SK-N-SH (cell line): Measurements from ENCODE around the gene OLAH. TPM values are rescaled to one million over a fixed set of nuclear protein-coding genes. Genes with fewer than 3 reads are reported as not detected.

ENCODE experiments used
- CTCF ChIA-PET: fragments of 300-600, 350-600 bp; formaldehyde crosslinking; extraction: SDS; loops from one replicate; lab custom pipeline; 2021; lab: Yijun Ruan, JAX
- POLR2A ChIA-PET: fragments of 350-600 bp; sonication (Branson Sonifier 250); formaldehyde crosslinking; extraction: SDS; loops from one replicate; lab custom pipeline; 2020; ENCODE audit warnings: antibody characterized with exemption, inconsistent platforms; lab: Yijun Ruan, JAX
- DNase-seq: peaks from one replicate; pipeline ENCODE4 v3.0.0; 2012
- H2AFZ ChIP-seq: fragments of 200-600 bp; sonication (generic); 2 replicates; pipeline ENCODE4 v1.8.1; 2016; ENCODE audit warnings: antibody characterized with exemption, mild to moderate bottlenecking, low read depth
- H3F3A ChIP-seq: fragments of 200-600 bp; sonication (generic); replicated peaks from 2 replicates; pipeline ENCODE3; 2016; ENCODE audit warnings: antibody characterized with exemption, mild to moderate bottlenecking; ENCODE audit not compliant: insufficient read depth
- H3K27ac ChIP-seq, 2 experiments: fragments of 200-500 bp in 1 of 2; fragments of 200-600 bp in 1 of 2; sonication (Bioruptor generic) in 1 of 2; sonication (generic), shearing (Covaris generic) in 1 of 2; 2 replicates each; pipeline versions ENCODE4 v1.5.1 to v1.6.1; 2014 to 2016; ENCODE audit warnings: low read depth in 2 of 2, inconsistent platforms in 1 of 2, low read length in 1 of 2, mild to moderate bottlenecking in 1 of 2, mixed read lengths in 1 of 2
- H3K27me3 ChIP-seq: fragments of 200-600 bp; sonication (generic), shearing (Covaris generic); 2 replicates; pipeline ENCODE4 v1.6.1; 2016; ENCODE audit warnings: mixed run types; ENCODE audit not compliant: insufficient read depth
- H3K36me3 ChIP-seq, 2 experiments: fragments of 200-500 bp in 1 of 2; fragments of 200-600 bp in 1 of 2; sonication (Bioruptor generic) in 1 of 2; sonication (generic) in 1 of 2; replicated peaks in 1 of 2; 2 replicates each; pipeline versions ENCODE3 to v1.5.1; 2014 to 2016; ENCODE audit warnings: low read length in 1 of 2, mild to moderate bottlenecking in 1 of 2; ENCODE audit not compliant: insufficient read depth in 2 of 2, control insufficient read depth in 1 of 2
- H3K4me1 ChIP-seq, 2 experiments: fragments of 200-500 bp in 1 of 2; fragments of 200-600 bp in 1 of 2; sonication (Bioruptor generic) in 1 of 2; sonication (generic), shearing (Covaris generic) in 1 of 2; 2 replicates each; pipeline versions ENCODE4 v1.5.1 to v1.6.1; 2014 to 2016; ENCODE audit warnings: low read depth in 1 of 2, low read length in 1 of 2, mixed run types in 1 of 2; ENCODE audit not compliant: insufficient read depth in 2 of 2, control insufficient read depth in 1 of 2
- H3K4me2 ChIP-seq: fragments of 200-600 bp; sonication (generic), shearing (Covaris generic); 2 replicates; pipeline ENCODE4 v1.6.1; 2017; ENCODE audit warnings: mixed run types
- H3K4me3 ChIP-seq, 2 experiments: fragments of 200-500 bp in 1 of 2; fragments of 200-600 bp in 1 of 2; sonication (Bioruptor generic) in 1 of 2; sonication (generic), shearing (Covaris generic) in 1 of 2; 2 replicates each; pipeline versions ENCODE4 v1.5.1 to v1.8.1; 2014 to 2016; ENCODE audit warnings: low read depth in 2 of 2, inconsistent platforms in 1 of 2, low read length in 1 of 2, mild to moderate bottlenecking in 1 of 2, mixed read lengths in 1 of 2, moderate library complexity in 1 of 2
- H3K79me2 ChIP-seq: fragments of 200-600 bp; sonication (generic); 2 replicates; pipeline ENCODE4 v1.8.1; 2017; ENCODE audit warnings: mild to moderate bottlenecking; ENCODE audit not compliant: insufficient read depth
- H3K9ac ChIP-seq: fragments of 200-600 bp; sonication (generic); 2 replicates; pipeline ENCODE4 v1.6.1; 2017; ENCODE audit warnings: mixed run types
- H3K9me2 ChIP-seq: fragments of 200-600 bp; sonication (generic); 2 replicates; pipeline ENCODE4 v1.6.1; 2017; ENCODE audit warnings: mixed run types
- H3K9me3 ChIP-seq: fragments of 200-600 bp; sonication (generic); 2 replicates; pipeline ENCODE4 v1.6.1; 2017; ENCODE audit warnings: mixed run types, mild to moderate bottlenecking, moderate library complexity
- H4K20me1 ChIP-seq: fragments of 200-600 bp; sonication (generic); 2 replicates; pipeline ENCODE4 v1.6.1; 2017; ENCODE audit warnings: mild to moderate bottlenecking, mixed run types; ENCODE audit not compliant: insufficient read depth
- CTCF ChIP-seq: fragments of 200-600 bp; sonication (generic); IDR thresholded peaks from 2 replicates; pipeline ENCODE4 v1.6.1; 2017; ENCODE audit warnings: antibody characterized with exemption, mild to moderate bottlenecking, moderate library complexity
- FOSL2 ChIP-seq: IDR thresholded peaks from 2 replicates; pipeline ENCODE4 v1.4.0; 2012; ENCODE audit warnings: low read depth, mild to moderate bottlenecking, moderate library complexity, borderline replicate concordance
- FOXM1 ChIP-seq: IDR thresholded peaks from 2 replicates; pipeline ENCODE4 v1.4.0; 2012; ENCODE audit warnings: low read depth, mild to moderate bottlenecking
- GABPA ChIP-seq: IDR thresholded peaks from 2 replicates; pipeline ENCODE4 v1.4.0; 2012; ENCODE audit warnings: low read depth, mild to moderate bottlenecking
- IRF3 ChIP-seq: fragments of 150-350 bp; IDR thresholded peaks from 2 replicates; pipeline ENCODE4 v1.6.1; 2016; ENCODE audit warnings: mild to moderate bottlenecking, low read depth, low read length
- JUND ChIP-seq: IDR thresholded peaks from 2 replicates; pipeline ENCODE4 v1.4.0; 2012
- MEF2A ChIP-seq: IDR thresholded peaks from 2 replicates; pipeline ENCODE4 v1.4.0; 2012; ENCODE audit warnings: low read depth, borderline replicate concordance
- NFIC ChIP-seq: IDR thresholded peaks from 2 replicates; pipeline ENCODE4 v1.4.0; 2012; ENCODE audit warnings: borderline replicate concordance
- NRF1 ChIP-seq: IDR thresholded peaks from 2 replicates; pipeline ENCODE4 v1.6.1; 2012; ENCODE audit warnings: low read depth, mild to moderate bottlenecking, low read length
- POLR2AphosphoS5 ChIP-seq: IDR thresholded peaks from 2 replicates; pipeline ENCODE4 v1.6.1; 2012; ENCODE audit warnings: low read depth, low read length
- RXRA ChIP-seq: IDR thresholded peaks from 2 replicates; pipeline ENCODE4 v1.4.0; 2012; ENCODE audit warnings: low read depth, mild to moderate bottlenecking, borderline replicate concordance
- USF1 ChIP-seq: IDR thresholded peaks from 2 replicates; pipeline ENCODE4 v1.4.0; 2012; ENCODE audit warnings: low read depth, borderline replicate concordance
- YY1 ChIP-seq: IDR thresholded peaks from 2 replicates; pipeline ENCODE4 v1.4.0; 2012; ENCODE audit warnings: low read depth, mild to moderate bottlenecking
- WGBS: methylation state at CpG from one replicate; pipeline ENCODE4 v1.1.6; 2017; ENCODE audit warnings: low lambda C conversion rate; 5-methylcytosine and 5-hydroxymethylcytosine counted together
- polyA plus RNA-seq, 3 experiments: library from polyadenylated mRNA; depleted of rRNA; stranded (reverse); fragments of >200 nt; gene quantifications; 2 replicates each; pipeline ENCODE4 v1.2.3, GENCODE V29; 2012
- TF ChIP-seq, protein P1 (sequence below): IDR thresholded peaks from 2 replicates; pipeline ENCODE4 v1.4.0; 2012; ENCODE audit warnings: low read depth, borderline replicate concordance
- TF ChIP-seq, protein P2 (sequence below): IDR thresholded peaks from 2 replicates; pipeline ENCODE4 v1.6.1; 2012; ENCODE audit warnings: mild to moderate bottlenecking, low read depth, low read length, moderate library complexity

OLAH gene
- polyA plus RNA-seq, 1 of the 3 experiments (the other 2 are of a cell fraction), result not detected

GRCh38 chr10:15059914-15060313, 16.2 kb downstream of the OLAH start (continued):
- no peak for TF ChIP-seq FOSL2

GRCh38 chr10:15060638-15061037, 16.9 kb downstream of the OLAH start:
- no peak overlapping the region for H3K4me3 ChIP-seq
- H3K27ac ChIP-seq, result no peak overlapping the region
- H4K20me1 ChIP-seq, result no peaks in the 10 kb centered on the region
- no peak for DNase-seq
- H3K9ac ChIP-seq, result no peak overlapping the region
- H3K4me2 ChIP-seq, result no peak overlapping the region
- H3K36me3 ChIP-seq, result no peaks in the 10 kb centered on the region
- TF ChIP-seq NRF1 (no peak), GABPA (no peak), FOXM1 (no peak), NFIC (no peak), CTCF (no peak), MEF2A (no peak), YY1 (no peak), IRF3 (no peak), JUND (no peak), POLR2AphosphoS5 (no peak), RXRA (no peak), USF1 (no peak)
- TF ChIP-seq, protein P1, sequence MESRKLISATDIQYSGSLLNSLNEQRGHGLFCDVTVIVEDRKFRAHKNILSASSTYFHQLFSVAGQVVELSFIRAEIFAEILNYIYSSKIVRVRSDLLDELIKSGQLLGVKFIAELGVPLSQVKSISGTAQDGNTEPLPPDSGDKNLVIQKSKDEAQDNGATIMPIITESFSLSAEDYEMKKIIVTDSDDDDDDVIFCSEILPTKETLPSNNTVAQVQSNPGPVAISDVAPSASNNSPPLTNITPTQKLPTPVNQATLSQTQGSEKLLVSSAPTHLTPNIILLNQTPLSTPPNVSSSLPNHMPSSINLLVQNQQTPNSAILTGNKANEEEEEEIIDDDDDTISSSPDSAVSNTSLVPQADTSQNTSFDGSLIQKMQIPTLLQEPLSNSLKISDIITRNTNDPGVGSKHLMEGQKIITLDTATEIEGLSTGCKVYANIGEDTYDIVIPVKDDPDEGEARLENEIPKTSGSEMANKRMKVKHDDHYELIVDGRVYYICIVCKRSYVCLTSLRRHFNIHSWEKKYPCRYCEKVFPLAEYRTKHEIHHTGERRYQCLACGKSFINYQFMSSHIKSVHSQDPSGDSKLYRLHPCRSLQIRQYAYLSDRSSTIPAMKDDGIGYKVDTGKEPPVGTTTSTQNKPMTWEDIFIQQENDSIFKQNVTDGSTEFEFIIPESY, result no peak
- TF ChIP-seq, protein P2, sequence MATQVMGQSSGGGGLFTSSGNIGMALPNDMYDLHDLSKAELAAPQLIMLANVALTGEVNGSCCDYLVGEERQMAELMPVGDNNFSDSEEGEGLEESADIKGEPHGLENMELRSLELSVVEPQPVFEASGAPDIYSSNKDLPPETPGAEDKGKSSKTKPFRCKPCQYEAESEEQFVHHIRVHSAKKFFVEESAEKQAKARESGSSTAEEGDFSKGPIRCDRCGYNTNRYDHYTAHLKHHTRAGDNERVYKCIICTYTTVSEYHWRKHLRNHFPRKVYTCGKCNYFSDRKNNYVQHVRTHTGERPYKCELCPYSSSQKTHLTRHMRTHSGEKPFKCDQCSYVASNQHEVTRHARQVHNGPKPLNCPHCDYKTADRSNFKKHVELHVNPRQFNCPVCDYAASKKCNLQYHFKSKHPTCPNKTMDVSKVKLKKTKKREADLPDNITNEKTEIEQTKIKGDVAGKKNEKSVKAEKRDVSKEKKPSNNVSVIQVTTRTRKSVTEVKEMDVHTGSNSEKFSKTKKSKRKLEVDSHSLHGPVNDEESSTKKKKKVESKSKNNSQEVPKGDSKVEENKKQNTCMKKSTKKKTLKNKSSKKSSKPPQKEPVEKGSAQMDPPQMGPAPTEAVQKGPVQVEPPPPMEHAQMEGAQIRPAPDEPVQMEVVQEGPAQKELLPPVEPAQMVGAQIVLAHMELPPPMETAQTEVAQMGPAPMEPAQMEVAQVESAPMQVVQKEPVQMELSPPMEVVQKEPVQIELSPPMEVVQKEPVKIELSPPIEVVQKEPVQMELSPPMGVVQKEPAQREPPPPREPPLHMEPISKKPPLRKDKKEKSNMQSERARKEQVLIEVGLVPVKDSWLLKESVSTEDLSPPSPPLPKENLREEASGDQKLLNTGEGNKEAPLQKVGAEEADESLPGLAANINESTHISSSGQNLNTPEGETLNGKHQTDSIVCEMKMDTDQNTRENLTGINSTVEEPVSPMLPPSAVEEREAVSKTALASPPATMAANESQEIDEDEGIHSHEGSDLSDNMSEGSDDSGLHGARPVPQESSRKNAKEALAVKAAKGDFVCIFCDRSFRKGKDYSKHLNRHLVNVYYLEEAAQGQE, result no peak
- CTCF ChIA-PET, result no interaction called here
- WGBS, result 6% methylated on average over 2 of the region's 2 CpGs
- no peak overlapping the region for H2AFZ ChIP-seq
- H3K9me2 ChIP-seq, result no peaks in the 10 kb centered on the region
- no peaks in the 10 kb centered on the region for H3K4me1 ChIP-seq
- POLR2A ChIA-PET, result no interaction called here
- H3K9me3 ChIP-seq, result no peaks in the 10 kb centered on the region
- no peaks in the 10 kb centered on the region for H3K79me2 ChIP-seq
- no peaks in the 10 kb centered on the region for H3F3A ChIP-seq
- H3K27me3 ChIP-seq, result no peaks in the 10 kb centered on the region
